GM21529 (cell line): Measurements from ENCODE around the gene BUB1B.

ENCODE experiments used
- ATAC-seq: cut with Tn5 transposase; IDR thresholded peaks from one replicate; pipeline ENCODE4 v1.9.1; 2021; ENCODE audit not compliant: unreplicated experiment

BUB1B gene

GRCh38 chr15:40182358-40183029, 21.6 kb downstream of the BUB1B start:
- no peak for ATAC-seq

- ATAC-seq = no peak
Measured at GRCh38 chr15:40183636-40184463, 23.0 kb downstream of the BUB1B start.

GRCh38 chr15:40190591-40190990, 29.7 kb downstream of the BUB1B start:
- ATAC-seq = no peak

- ATAC-seq = no peak
Measured at GRCh38 chr15:40192942-40193341, 32.1 kb downstream of the BUB1B start.

GRCh38 chr15:40197434-40197833, 36.6 kb downstream of the BUB1B start:
- ATAC-seq = no peak

GRCh38 chr15:40198355-40199085, 37.7 kb downstream of the BUB1B start:
- ATAC-seq = no peak

- ATAC-seq = no peak
Measured at GRCh38 chr15:40204100-40204499, 43.2 kb downstream of the BUB1B start.

GRCh38 chr15:40217166-40217824, 56.4 kb downstream of the BUB1B start:
- ATAC-seq = peak; percentile 61

GRCh38 chr15:40219801-40220200, 58.9 kb downstream of the BUB1B start:
- ATAC-seq = no peak

GRCh38 chr15:40222131-40222530, 61.3 kb downstream of the BUB1B start:
- no peak for ATAC-seq

- no peak for ATAC-seq
Measured at GRCh38 chr15:40226736-40227135, 65.9 kb downstream of the BUB1B start.

GRCh38 chr15:40229316-40229715, 68.4 kb downstream of the BUB1B start:
- ATAC-seq = no peak

- no peak for ATAC-seq
Measured at GRCh38 chr15:40229956-40230355, 69.1 kb downstream of the BUB1B start.

GRCh38 chr15:40232625-40233070, 71.8 kb downstream of the BUB1B start:
- ATAC-seq = no peak

- no peak for ATAC-seq
Measured at GRCh38 chr15:40233727-40234577, 73.1 kb downstream of the BUB1B start.

GRCh38 chr15:40234783-40235182, 73.9 kb downstream of the BUB1B start:
- ATAC-seq = no peak

- ATAC-seq = no peak
Measured at GRCh38 chr15:40235201-40235885, 74.5 kb downstream of the BUB1B start.

- no peak for ATAC-seq
Measured at GRCh38 chr15:40238532-40239403, 77.9 kb downstream of the BUB1B start, which contains the start of gene PAK6. TSS of gene PAK6 (plus strand) at chr15:40239063. CDS start at chr15:40264786, 25,723 bp downstream.

- ATAC-seq = no peak
Measured at GRCh38 chr15:40239404-40239692, 78.5 kb downstream of the BUB1B start.
